Measurements from ENCODE around the gene VAMP5.

- TF ChIP-seq, protein P1, sequence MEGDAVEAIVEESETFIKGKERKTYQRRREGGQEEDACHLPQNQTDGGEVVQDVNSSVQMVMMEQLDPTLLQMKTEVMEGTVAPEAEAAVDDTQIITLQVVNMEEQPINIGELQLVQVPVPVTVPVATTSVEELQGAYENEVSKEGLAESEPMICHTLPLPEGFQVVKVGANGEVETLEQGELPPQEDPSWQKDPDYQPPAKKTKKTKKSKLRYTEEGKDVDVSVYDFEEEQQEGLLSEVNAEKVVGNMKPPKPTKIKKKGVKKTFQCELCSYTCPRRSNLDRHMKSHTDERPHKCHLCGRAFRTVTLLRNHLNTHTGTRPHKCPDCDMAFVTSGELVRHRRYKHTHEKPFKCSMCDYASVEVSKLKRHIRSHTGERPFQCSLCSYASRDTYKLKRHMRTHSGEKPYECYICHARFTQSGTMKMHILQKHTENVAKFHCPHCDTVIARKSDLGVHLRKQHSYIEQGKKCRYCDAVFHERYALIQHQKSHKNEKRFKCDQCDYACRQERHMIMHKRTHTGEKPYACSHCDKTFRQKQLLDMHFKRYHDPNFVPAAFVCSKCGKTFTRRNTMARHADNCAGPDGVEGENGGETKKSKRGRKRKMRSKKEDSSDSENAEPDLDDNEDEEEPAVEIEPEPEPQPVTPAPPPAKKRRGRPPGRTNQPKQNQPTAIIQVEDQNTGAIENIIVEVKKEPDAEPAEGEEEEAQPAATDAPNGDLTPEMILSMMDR (conservative IDR thresholded peaks at IDR 0.05; ENCODE audit: low read length): no peak
- TF ChIP-seq EZH2phosphoT487 (IDR thresholded peaks at IDR 0.05; ENCODE audit: borderline replicate concordance): no peak
These were observed 4.8 kb upstream of the VAMP5 start for GRCh38 chr2:85579266-85579935.
